Activated CD4-positive, alpha-beta memory T cell treated with anti-CD3 and anti-CD28 coated beads for 36 hours (primary cell): Measurements from ENCODE around the gene PCDHGA4. TPM values are rescaled to one million over a fixed set of nuclear protein-coding genes. Genes with fewer than 3 reads are reported as not detected.
A peak's percentile ranks its signal among the peaks of the same experiment; 100 is the strongest.
"Not testable (repeated sequence)": the region's sequence is repeated elsewhere in the genome, so short reads cannot be mapped to it uniquely, and the experiment has no call there.

Experiments used
- CTCF ChIA-PET: fragments of 350-600 bp; sonication (Branson Sonifier 250); formaldehyde crosslinking; loops from one replicate; lab custom pipeline; 2021; ENCODE audit warnings: antibody characterized with exemption, inconsistent platforms; lab: Charles Lee
- POLR2A ChIA-PET: fragments of 350-600 bp; sonication (Branson Sonifier 250); formaldehyde crosslinking; loops from one replicate; lab custom pipeline; 2021; ENCODE audit warnings: antibody characterized with exemption; lab: Charles Lee
- DNase-seq: peaks from one replicate; pipeline ENCODE4 v3.0.0-alpha.2; 2020
- H3K27ac Mint-ChIP-seq: one replicate; pipeline ENCODE4 v1.8.0; 2021; ENCODE audit warnings: mixed read lengths
- H3K27me3 Mint-ChIP-seq: one replicate; pipeline ENCODE4 v1.8.0; 2021; ENCODE audit warnings: mixed read lengths
- H3K36me3 Mint-ChIP-seq: one replicate; pipeline ENCODE4 v1.8.0; 2021; ENCODE audit warnings: mixed read lengths
- H3K4me1 Mint-ChIP-seq: one replicate; pipeline ENCODE4 v1.8.0; 2021; ENCODE audit warnings: low read depth, mixed read lengths
- H3K4me3 Mint-ChIP-seq: one replicate; pipeline ENCODE4 v1.8.0; 2021; ENCODE audit warnings: mild to moderate bottlenecking, mixed read lengths
- H3K9me3 Mint-ChIP-seq: one replicate; pipeline ENCODE4 v1.8.0; 2021; ENCODE audit warnings: mixed read lengths
- intact Hi-C: fragments of 100-400 bp; cut with micrococcal nuclease; formaldehyde crosslinking; loops from one replicate; pipeline ENCODE4 v1.15.1; 2023
- total RNA-seq, 2 experiments: library from RNA; stranded (reverse); gene quantifications; one replicate each; pipeline ENCODE4 v1.2.3, GENCODE V29; 2021

PCDHGA4 gene
- total RNA-seq = under 1 TPM; 0.07 to 0.12 TPM

GRCh38 chr5:141354900-141355469, at the start of gene PCDHGA4:
TSS of gene PCDHGA4 (plus strand) at chr5:141355021. CDS start at chr5:141355108, 87 bp downstream.
- H3K4me1 Mint-ChIP-seq = peaks cover 2% of the 10 kb centered on the region
- intact Hi-C loops = no loop called here
- no peak for DNase-seq
- ChIA-PET CTCF (interaction anchor here (0.6 to 1.9 kb wide), 7 partner anchors 15 to 209 kb away, joined by 3 to 5 read pairs (median 4); partner anchors contain the start of genes PCDHGB3, PCDHGB7 and TAF7), POLR2A (no interaction called here)
- H3K36me3 Mint-ChIP-seq = peaks cover 9% of the 10 kb centered on the region
- peaks cover 54% of the 10 kb centered on the region for H3K27me3 Mint-ChIP-seq
- peaks cover 19% of the 10 kb centered on the region for H3K9me3 Mint-ChIP-seq
- no peak within 1 kb of the TSS for H3K27ac Mint-ChIP-seq
- H3K4me3 Mint-ChIP-seq = no peak within 1 kb of the TSS

- ChIA-PET CTCF (interaction anchor here (0.7 kb wide), 1 partner anchor 13 kb away, joined by 3 read pairs; no protein-coding TSS in a partner anchor), POLR2A (no interaction called here)
- no peak overlapping the region for H3K4me3 Mint-ChIP-seq
- no peaks in the 10 kb centered on the region for H3K4me1 Mint-ChIP-seq
- DNase-seq = no peak
- no peak overlapping the region for H3K27ac Mint-ChIP-seq
- H3K27me3 Mint-ChIP-seq = no peaks in the 10 kb centered on the region
- peaks cover 89% of the 10 kb centered on the region for H3K9me3 Mint-ChIP-seq
- intact Hi-C loops = no loop called here
- H3K36me3 Mint-ChIP-seq = peaks cover 49% of the 10 kb centered on the region
Observed at GRCh38 chr5:141306630-141307029, 48.2 kb upstream of the PCDHGA4 start.

GRCh38 chr5:141313711-141314110, 41.1 kb upstream of the PCDHGA4 start:
- intact Hi-C loops = no loop called here
- no peak for DNase-seq
- H3K36me3 Mint-ChIP-seq = peaks cover 64% of the 10 kb centered on the region
- CTCF ChIA-PET = no interaction called here
- no peak overlapping the region for H3K27ac Mint-ChIP-seq
- no peaks in the 10 kb centered on the region for H3K27me3 Mint-ChIP-seq
- POLR2A ChIA-PET = no interaction called here
- H3K4me3 Mint-ChIP-seq = no peak overlapping the region
- peaks cover 4% of the 10 kb centered on the region for H3K4me1 Mint-ChIP-seq
- peaks cover 88% of the 10 kb centered on the region for H3K9me3 Mint-ChIP-seq

- H3K9me3 Mint-ChIP-seq = peaks cover 78% of the 10 kb centered on the region
- POLR2A ChIA-PET, intact Hi-C loops, H3K27me3 Mint-ChIP-seq, CTCF ChIA-PET, H3K4me3 Mint-ChIP-seq, H3K27ac Mint-ChIP-seq, DNase-seq: not testable (repeated sequence)
- peaks cover 23% of the 10 kb centered on the region for H3K4me1 Mint-ChIP-seq
- H3K36me3 Mint-ChIP-seq = peaks cover 72% of the 10 kb centered on the region
Observed at GRCh38 chr5:141316963-141317362, 37.9 kb upstream of the PCDHGA4 start.

- Mint-ChIP-seq H3K4me3 (peak overlapping the region; percentile 98), H3K4me1 (peaks cover 23% of the 10 kb centered on the region), H3K9me3 (peaks cover 61% of the 10 kb centered on the region), H3K36me3 (peaks cover 60% of the 10 kb centered on the region), H3K27ac (no peak overlapping the region), H3K27me3 (no peaks in the 10 kb centered on the region)
- intact Hi-C loops = no loop called here
- no peak for DNase-seq
- CTCF ChIA-PET = interaction anchor here (1.2 to 2.4 kb wide), 7 partner anchors 10 to 248 kb away, joined by 4 to 27 read pairs (median 14); partner anchors contain the start of genes PCDHGA1 and PCDHGB3
- POLR2A ChIA-PET = no interaction called here
Observed at GRCh38 chr5:141319202-141319601, 35.6 kb upstream of the PCDHGA4 start.

GRCh38 chr5:141319699-141320098, 35.1 kb upstream of the PCDHGA4 start:
- intact Hi-C loops = loop anchor here (1.0 to 10.0 kb wide), 5 partner anchors 194 to 645 kb away; partner anchors contain the start of genes RNF14 and ZMAT2
- no peaks in the 10 kb centered on the region for H3K27me3 Mint-ChIP-seq
- peaks cover 23% of the 10 kb centered on the region for H3K4me1 Mint-ChIP-seq
- H3K9me3 Mint-ChIP-seq = peaks cover 58% of the 10 kb centered on the region
- peak overlapping the region; percentile 99 for H3K27ac Mint-ChIP-seq
- H3K4me3 Mint-ChIP-seq = peak overlapping the region; percentile 98
- POLR2A ChIA-PET = interaction anchor here (0.6 to 1.8 kb wide), 6 partner anchors 8 to 244 kb away, joined by 3 to 14 read pairs (median 4); partner anchors contain the start of gene PCDHGA11
- CTCF ChIA-PET = interaction anchor here (0.5 to 2.4 kb wide), 29 partner anchors 10 to 670 kb away, joined by 3 to 28 read pairs (median 4); partner anchors contain the start of genes PCDHB15, PCDHB16, PCDHGA1 and PCDHGA10
- DNase-seq = no peak
- H3K36me3 Mint-ChIP-seq = peaks cover 56% of the 10 kb centered on the region

- Mint-ChIP-seq H3K4me1 (peaks cover 23% of the 10 kb centered on the region), H3K27me3 (no peaks in the 10 kb centered on the region), H3K36me3 (peaks cover 48% of the 10 kb centered on the region), H3K4me3 (peak within 1 kb of the TSS; percentile 98), H3K9me3 (peaks cover 50% of the 10 kb centered on the region), H3K27ac (peak within 1 kb of the TSS; percentile 99)
- peak; percentile 95 for DNase-seq
- POLR2A ChIA-PET = interaction anchor here (0.6 to 1.8 kb wide), 8 partner anchors 8 to 918 kb away, joined by 3 to 14 read pairs (median 3); partner anchors contain the start of genes PCDHGA11 and PCDHGA5
- intact Hi-C loops = loop anchor here (1.0 to 10.0 kb wide), 5 partner anchors 193 to 644 kb away; partner anchors contain the start of genes RNF14 and ZMAT2
- CTCF ChIA-PET = interaction anchor here (0.5 to 2.4 kb wide), 38 partner anchors 9 to 670 kb away, joined by 3 to 28 read pairs (median 4); partner anchors contain the start of genes DIAPH1, PCDHB13, PCDHB15 and PCDHB16
Observed at GRCh38 chr5:141320225-141321169, 34.3 kb upstream of the PCDHGA4 start, which contains the start of gene TAF7. TSS of gene TAF7 (minus strand) at chr5:141320784. CDS start at chr5:141320044, 740 bp downstream.

GRCh38 chr5:141322261-141322660, 32.6 kb upstream of the PCDHGA4 start:
- no peak for DNase-seq
- H3K4me1 Mint-ChIP-seq = peaks cover 32% of the 10 kb centered on the region
- H3K4me3 Mint-ChIP-seq = no peak overlapping the region
- POLR2A ChIA-PET = interaction anchor here (0.6 kb wide), 1 partner anchor 733 kb away, joined by 3 read pairs; no protein-coding TSS in a partner anchor
- H3K27ac Mint-ChIP-seq = no peak overlapping the region
- peaks cover 41% of the 10 kb centered on the region for H3K36me3 Mint-ChIP-seq
- H3K9me3 Mint-ChIP-seq = peaks cover 49% of the 10 kb centered on the region
- CTCF ChIA-PET = interaction anchor here (1.0 kb wide), 1 partner anchor 245 kb away, joined by 3 read pairs; no protein-coding TSS in a partner anchor
- intact Hi-C loops = loop anchor here (5.0 to 10.0 kb wide), 2 partner anchors 620 to 643 kb away; partner anchors contain the start of genes RNF14 and ZMAT2
- H3K27me3 Mint-ChIP-seq = peaks cover 6% of the 10 kb centered on the region

GRCh38 chr5:141326088-141326854, 28.6 kb upstream of the PCDHGA4 start:
- H3K36me3 Mint-ChIP-seq = peaks cover 17% of the 10 kb centered on the region
- peak overlapping the region; percentile 82 for H3K4me3 Mint-ChIP-seq
- peak; percentile 82 for DNase-seq
- H3K9me3 Mint-ChIP-seq = peaks cover 30% of the 10 kb centered on the region
- H3K27me3 Mint-ChIP-seq = peaks cover 25% of the 10 kb centered on the region
- CTCF ChIA-PET = interaction anchor here (1.1 to 1.8 kb wide), 3 partner anchors 198 to 238 kb away, joined by 4 to 6 read pairs (median 5); no protein-coding TSS in a partner anchor
- POLR2A ChIA-PET = no interaction called here
- H3K4me1 Mint-ChIP-seq = peaks cover 9% of the 10 kb centered on the region
- peak overlapping the region; percentile 28 for H3K27ac Mint-ChIP-seq
- intact Hi-C loops = loop anchor here (1.0 to 10.0 kb wide), 3 partner anchors 87 to 639 kb away; partner anchors contain the start of genes PCDHGA10 and RNF14

GRCh38 chr5:141328231-141328630, 26.6 kb upstream of the PCDHGA4 start:
- Mint-ChIP-seq H3K36me3 (peaks cover 20% of the 10 kb centered on the region), H3K4me1 (peaks cover 9% of the 10 kb centered on the region), H3K4me3 (no peak overlapping the region), H3K27ac (no peak overlapping the region), H3K9me3 (peaks cover 30% of the 10 kb centered on the region), H3K27me3 (peaks cover 34% of the 10 kb centered on the region)
- no peak for DNase-seq
- ChIA-PET POLR2A (interaction anchor here (1.2 kb wide), 1 partner anchor 8 kb away, joined by 3 read pairs; the partner anchor contains the start of gene TAF7), CTCF (interaction anchor here (0.7 to 4.2 kb wide), 6 partner anchors 8 to 236 kb away, joined by 3 to 27 read pairs (median 4); partner anchors contain the start of genes PCDHGA10, PCDHGB1 and TAF7)
- intact Hi-C loops = loop anchor here (10.0 kb wide), 1 partner anchor 637 kb away; the partner anchor contains the start of gene RNF14
